Measurements from ENCODE around the gene OR6K3.

- TF ChIP-seq POLR2A (IDR thresholded peaks at IDR 0.05) (no peak), CTCF (IDR thresholded peaks at IDR 0.05) (no peak)
Measured at GRCh38 chr1:158730453-158730852, 9.9 kb upstream of the OR6K3 start.
